ENCODE measurements around the gene ZNF768.

Gene ZNF768

DNA sequence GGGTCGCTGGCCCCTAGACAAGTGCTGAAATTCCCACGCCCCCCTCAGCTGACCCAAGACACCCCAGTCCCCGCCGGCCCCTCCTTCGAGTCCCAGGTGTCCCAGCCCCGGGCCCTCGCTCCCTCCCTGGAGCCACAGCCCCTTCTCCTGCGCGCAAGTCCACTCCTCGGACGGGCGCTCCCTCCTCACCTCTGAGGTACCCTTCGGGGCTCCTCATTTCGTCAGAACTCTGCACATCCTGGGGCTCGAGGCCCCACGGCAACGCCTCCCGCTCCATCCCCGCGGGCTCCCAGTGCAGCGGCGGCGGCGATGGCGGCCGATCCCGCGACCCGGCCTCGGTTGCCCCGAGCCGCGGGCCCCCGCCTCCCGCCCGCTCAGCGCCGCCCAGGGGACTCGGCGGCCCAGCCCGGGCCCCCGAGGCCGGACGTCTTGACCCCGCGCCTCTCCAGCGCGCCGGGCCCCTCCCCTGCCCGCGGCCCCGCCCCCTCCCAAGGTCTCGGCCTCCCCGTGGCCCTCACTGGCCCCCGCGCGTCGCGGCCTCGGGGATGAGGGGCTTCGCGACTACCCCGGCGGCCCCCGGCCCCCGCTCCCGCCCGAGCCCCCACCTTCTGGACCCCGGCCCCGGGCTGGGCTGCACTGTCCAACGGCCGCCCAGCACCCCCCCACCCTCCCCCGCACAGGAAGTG is at the start of gene ZNF768:
TSS of gene ZNF768 (minus strand) at position 430 of the 686 bp plus-strand sequence. CDS start at position 277, 153 bp downstream.
- DNase-seq: peak; percentile 72

DNA sequence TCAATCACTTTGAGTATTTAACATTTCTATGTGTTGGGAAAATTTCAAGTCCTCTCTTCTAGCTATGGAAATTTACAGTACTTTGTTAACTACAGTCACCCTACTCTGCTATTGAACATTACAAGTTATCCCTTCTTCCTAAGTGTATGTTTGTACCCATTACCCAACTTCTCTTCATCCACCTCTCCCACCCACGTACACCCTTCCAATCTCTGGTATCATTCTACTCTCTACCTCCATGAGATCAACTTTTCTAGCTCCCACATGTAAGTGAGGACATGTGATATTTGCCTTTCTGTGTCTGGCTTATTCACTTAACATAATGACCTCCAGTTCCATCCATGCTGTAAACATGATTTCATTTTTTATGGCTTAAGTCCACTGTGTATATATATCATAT is 48.3 kb upstream of the ZNF768 start:
- no peak for DNase-seq

DNA sequence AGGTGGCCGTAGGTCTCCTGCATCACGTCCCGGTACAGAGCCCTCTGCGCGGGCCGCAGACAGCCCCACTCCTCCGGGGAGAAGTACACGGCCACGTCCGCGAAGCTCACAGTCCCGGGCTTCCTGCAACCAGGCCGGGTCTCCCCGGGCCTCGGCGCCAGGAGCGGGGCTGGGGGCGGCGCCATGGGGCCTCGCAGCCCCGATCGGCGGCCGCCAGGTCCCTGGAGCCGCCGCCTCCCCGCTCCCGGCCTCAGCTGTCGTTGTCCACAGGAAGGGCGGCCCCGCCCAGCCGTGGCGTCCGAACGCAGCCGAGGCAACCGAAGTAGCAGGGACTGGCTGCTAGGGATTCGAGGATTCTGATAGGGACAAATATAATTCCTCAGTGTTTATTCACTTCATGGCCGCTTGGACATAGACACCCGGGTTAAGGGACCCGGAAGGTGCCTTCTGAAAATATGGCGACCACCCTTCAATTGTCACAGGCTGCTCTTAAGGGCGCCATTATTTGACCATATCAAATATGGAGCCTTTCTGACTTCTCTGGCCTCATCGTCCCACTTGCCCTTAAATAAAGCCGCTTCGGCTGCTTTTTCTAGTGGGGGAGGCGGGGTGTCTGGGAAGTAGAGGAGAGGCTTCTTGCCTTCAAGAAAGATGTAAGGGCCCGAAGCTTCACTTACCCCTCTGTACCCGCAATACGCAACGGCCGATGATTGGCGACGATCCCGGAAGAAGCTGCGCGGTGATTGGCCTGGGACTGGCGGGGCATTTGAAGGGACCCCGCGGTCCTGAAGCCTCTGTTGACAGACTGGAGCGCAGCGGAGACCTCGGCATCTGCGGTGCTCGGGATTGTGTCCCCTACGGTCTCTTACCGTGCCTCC is 45.3 kb upstream of the ZNF768 start, which contains the start of gene ZNF688:
TSS of gene ZNF688 (minus strand) at position 270 of the 878 bp plus-strand sequence. CDS start at position 185, 85 bp downstream.
- DNase-seq: peak; percentile 99

DNA sequence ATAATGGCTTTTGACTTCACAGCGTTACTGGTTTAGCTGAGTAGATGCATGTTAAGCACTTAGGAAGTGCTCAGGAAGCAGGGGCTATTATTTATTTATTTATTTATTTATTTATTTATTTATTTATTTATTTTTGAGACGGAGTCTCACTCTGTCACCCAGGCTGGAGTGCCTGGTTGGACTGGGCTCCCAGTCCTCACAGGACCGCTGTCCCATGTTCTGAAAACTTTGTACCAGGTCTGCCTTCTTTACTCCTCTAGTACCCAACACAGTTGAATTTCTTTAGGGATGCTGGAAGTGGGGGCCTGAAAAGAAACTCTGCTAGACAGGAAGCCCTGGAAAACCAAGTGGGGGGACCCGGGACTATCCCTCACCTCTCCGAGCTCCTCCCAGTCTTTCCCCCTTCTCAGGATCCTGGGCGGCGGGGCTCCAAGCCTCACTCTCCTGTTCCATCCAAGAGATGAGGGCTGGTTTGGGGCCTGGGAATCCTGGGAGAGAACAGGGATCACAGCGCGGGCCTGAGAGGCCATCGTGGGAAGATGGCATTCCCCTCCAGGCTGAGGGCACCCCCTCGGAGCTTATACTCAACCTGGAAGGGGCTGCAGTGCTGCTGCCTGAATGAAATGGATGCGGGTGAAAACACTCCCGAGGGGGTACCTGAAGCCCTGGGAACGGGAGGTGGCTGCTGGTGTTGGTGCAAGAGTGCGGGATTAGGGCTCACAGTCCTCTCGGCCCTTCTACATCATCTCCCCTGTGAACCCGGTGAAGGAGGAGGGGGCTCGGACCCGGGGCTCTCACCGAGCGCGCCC is 44.5 kb upstream of the ZNF768 start:
- no peak for DNase-seq

DNA sequence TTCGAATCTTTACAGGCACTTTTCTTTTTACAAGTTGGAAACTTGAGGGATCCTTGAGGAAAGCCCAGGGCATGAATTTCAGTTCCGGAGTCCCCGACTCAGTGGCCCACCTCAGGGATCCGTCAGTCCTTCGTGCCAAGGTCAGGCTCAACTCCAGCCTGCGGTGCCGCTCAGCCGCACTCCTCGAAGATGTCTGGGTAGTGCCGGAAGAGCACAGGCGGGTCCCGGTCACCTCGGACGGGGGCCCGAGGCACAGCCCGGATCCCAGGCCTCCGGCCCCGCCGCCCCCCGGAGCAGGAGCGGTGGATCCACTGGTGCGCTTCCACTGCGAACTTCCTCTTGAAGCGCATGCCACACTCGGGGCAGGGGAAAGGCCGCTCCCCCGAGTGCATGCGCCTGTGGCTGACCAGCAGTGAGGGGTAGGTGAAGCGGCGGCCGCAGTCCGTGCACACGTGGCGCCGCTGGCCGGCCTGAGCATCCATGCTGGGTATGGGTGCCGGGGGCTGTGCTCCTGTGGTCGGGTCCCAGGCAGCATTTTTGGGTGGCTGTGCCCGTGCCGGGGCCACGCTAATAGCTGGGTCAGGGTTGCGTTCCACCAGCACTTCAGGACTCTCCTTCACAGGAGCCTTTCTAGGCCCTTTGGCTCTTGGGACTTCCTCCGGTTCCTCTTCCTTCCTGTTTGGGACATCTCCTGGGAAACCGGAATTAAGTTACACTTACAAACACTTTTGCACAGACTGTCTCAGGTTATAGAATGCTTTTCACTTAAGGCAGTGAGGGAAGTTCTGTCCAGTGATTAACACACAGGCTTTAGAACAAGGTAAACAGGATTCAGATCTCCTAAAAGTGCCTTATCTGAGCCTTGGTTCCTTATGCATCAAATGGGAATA is 43.6 kb upstream of the ZNF768 start:
- no peak for DNase-seq

DNA sequence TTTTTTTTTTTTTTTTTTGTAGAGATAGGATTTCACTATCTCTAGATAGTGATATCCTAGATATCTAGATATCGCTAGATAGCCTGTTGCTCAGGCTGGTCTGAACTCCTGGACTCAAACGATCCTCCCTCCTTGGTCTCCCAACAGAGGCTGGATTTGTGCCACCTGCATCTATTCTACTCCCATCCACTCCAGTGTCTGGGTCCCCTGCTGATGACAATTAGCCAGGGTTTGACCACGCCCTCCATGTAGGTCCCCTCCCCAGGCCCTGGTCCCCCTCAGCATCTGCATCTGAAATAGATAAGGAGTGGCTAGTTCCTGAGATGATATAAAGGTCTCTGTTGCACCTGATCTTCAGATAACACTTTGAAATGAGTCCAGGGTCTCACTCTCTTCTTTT is 42.9 kb upstream of the ZNF768 start:
- no peak for DNase-seq

DNA sequence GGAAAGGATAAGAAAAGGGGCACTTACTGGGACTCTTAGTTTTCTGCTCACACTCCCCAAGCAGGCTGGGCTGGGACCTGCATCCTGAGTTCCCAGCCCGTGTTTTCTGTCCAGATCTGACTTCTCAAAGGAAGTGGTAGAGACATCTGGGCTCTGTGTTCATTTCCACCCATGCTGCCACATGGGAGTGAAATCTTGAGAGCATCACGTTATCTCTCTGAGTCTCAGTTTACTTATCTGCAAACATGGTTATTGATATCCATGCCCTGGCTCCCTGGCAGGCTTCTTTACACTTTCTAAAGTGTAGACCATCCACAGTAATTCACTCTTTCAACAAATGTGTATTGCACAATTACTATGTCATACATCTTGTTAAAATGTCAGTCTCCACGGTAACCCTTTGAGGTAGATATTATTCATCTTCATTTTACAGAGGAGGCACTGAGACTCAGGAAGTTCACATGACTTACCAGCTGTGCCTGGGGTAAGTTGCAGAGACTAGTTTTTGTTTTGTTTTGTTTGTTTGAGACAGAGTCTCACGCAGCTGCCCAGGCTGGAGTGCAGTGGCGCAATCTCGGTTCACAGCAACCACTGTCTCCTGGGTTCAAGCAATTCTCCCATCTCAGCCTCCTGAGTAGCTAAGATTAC is 41.7 kb upstream of the ZNF768 start:
- DNase-seq: peak; percentile 86

DNA sequence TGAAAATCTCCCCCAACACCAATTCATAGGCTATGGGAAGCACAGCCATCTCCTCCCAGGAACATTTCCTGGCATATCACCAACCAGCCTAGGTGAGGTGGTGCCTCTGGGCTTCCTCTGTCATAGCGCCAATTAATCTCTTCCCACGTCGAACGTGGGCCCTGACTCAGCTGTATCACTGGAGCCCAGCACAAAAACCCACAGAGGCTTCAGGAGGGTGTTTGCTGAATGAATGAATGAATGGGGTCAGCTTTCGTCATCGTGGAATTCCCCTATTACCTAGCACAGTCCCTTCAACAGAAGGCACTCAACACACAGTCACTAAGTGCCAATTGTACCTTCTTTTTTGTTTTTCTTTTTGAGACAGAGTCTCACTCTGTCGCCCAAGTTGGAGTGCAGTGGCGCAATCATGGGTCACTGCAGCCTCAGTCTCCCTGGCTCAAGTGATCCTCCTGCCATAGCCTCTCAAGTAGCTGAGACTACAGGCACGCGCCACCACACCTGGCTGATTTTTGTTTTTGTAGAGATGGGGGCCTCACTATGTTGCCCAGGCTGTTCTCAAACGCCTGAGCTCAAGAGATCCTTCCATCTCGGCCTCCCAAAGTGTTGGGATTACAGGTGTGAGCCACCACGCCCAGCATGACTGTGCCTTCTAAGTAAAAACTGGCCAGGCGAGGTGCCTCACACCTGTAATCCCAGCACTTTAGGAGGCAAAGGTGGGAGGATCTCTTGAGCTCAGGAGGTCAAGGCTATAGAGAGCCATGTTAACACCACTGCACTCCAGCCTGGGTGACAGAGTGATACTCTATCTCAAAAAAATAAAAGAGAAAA is 41.0 kb upstream of the ZNF768 start:
- no peak for DNase-seq

DNA sequence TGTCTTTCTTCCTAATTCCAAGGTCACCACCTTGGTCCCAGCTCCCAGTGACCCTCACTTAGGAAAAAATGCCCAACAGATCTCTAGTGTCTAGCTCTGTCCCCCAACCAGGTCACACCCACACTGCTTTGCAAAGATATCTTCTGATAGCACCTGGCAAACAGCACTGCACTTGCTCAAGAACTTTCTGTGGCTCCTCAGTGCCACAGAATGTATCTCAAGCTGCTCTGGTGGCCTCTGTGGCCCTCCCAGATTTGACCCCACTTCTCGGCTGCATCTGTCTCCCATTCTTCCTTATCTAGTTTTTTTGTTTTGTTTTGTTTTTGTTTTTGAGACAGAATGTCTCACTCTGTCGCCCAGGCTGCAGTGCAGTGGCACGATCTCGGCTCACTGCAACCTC is 40.2 kb upstream of the ZNF768 start:
- DNase-seq: no peak

DNA sequence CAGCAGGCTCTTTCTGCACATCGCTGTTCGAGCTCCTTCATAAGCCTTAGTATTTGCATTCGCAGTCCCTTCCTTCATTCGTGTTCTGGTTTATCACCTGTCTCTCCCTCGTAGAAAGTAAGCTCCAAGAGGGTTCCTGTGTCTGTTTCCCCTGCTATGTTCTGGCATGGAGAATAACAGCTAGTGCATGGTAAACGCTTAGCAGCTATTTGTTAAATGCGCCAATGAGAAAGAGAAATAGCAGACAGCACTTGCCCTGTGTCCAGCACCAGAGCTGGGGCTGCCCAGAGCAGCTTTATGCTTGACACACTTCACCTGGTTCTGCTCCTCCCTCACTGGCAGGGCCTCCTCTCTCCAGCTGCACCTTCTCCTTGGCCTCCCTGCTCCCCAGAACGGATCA is 39.6 kb upstream of the ZNF768 start:
- DNase-seq: no peak

DNA sequence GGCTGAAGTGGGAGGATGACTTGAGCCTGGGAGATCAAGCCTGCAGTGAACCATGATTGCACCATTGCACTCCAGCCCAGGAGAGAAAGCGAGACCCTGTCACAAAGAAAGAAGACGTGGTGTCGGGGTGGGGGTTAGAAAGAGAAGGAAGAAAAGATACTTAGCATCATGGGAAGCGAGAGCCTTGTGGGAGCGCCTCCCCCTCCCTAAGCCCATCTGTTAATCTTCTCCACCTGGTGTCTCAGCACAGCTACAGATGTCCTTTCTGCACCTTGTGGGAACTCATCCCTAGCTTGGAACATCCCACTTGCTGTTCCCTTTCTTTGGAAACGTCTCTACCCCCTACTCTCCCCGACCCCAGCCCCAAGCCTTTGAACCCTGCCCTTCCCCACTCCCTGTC is 39.2 kb upstream of the ZNF768 start:
- DNase-seq: no peak

DNA sequence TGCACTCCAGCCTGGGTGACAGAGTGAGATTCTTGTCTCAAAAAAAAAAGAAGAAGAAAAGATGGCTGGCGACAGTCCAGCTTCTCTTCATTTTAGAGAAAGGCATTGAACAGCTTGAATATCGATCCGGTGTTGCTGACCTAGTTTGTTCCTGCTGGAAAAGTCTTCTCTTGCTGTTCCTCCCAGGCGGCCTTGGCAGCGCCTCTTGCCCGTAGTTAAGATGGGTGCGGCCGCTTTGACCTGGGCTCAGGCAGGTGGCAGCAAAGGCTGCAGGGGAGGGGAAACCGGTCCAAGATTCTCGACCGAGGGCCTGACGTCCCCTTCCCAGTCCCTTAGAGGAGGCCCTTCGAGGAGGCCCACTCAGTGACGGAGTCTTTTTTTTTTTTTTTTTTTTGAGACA is 35.7 kb upstream of the ZNF768 start:
- DNase-seq: no peak

DNA sequence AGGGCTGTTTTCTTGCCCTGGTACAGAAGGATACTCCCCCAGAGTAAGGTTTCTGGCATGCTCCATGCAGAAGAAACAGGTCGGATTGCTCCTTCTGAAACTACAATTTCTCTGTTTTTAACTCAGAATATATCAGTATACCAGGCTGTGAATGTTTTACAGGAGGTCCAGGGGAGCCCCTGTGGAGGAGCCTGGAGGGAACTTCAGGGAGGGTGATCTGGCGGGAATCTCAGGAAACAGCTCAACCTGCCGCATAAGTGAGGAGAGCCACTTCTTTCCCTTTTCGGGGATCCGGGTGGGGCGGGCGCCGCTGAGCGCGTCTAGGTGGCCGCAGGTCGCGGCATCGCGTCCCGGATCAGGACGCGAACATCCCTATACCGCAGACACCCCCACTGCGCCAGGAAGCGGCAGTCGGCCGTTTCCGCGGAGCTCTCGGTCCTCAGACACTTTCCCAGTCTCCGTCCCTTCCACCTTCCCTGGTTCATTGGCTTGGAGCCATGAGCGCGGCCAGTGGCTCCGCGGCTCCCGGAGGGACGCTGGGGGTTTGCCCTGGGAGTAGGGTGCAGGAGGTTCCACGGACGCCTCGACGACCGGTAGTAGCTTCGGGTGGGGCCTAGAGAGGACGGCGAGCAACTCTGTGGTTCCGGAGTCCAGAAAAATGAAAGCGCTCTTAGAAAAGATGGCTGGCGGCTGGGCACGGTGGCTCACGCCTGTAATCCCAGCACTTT is 34.9 kb upstream of the ZNF768 start:
- peak; percentile 87 for DNase-seq

DNA sequence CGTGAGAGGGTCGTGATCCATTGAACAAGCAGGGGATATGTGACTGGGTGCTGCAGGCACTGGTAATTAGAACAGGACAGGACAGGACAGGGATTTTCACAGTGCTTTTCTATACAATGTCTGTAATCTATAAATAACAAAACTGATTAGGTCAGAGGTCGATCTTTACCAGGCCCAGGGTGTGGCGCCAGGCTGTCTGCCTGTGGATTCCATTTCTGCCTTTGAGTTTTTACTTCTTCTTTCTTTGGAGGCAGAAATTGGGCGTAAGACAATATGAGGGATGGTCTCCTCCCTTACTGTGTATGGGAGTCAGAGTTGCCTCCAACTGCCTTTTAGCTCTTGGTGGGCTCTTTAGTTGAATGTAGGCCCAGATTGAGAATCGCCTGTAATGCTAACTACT is 33.3 kb upstream of the ZNF768 start:
- peak; percentile 73 for DNase-seq

DNA sequence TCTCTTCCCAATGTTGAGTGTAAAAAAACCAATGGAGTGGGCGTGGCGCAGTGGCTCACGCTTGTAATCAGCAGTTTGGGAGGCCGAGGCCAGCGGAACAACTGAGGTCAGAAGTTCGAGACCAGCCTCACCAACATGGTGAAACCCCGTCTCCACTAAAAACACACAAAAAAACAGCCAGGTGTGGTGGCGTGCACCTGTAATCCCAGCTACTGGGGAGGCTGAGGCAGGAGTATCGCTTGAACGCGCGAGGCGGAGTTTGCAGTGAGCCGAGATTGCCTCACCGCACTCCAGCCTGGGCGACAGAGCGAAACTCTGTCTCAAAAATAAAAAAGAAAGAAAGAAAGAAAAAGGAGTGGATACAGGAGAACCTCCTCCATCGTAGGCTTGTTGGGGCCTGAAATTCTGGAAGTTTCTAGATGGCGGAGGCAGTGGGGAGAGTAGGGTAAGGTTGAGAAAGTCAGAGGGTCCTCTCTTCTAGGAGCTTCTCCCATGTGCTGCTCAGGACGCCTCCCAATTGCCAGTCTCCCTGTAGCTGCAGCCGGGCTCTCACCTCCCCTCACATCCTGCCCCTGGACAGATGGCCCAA is 32.5 kb upstream of the ZNF768 start:
- peak; percentile 56 for DNase-seq

DNA sequence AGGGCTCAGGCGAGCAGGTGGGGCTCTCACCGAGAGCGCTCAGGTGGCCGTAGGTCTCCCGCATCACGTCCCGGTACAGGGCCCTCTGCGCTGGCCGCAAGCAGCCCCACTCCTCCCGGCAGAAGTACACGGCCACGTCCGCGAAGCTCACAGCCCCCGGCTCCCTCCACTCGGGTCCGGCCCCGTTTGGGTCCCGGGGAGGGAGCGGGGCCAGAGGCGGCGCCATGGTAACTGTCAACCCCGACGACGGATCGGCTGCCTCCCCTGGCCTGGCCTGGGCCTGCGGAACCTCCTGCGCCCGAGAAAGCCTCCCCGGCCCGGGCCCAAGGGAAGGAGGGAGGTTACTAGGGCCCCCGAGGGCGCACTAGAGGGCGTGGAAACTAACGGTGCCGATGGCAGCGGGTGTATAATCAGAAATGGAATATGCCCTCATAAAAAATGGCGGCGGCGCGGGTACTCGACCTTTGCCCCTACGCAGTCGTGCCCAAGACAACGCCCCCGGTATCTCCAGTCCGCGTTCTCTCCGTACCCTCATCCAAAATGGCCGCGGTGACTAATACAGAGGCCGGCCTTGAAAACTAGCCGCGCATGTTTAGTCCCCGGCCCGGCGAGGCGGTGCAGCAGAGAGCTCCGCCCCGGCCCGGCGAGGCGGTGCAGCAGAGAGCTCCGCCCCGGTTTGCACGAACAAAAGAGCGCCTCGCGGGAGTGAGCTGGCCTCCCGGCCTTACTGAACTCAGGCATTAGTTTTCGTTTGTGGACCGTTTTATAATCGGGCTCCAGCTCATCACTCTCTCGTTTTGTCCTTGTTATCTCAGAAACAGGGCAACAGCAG is 31.8 kb upstream of the ZNF768 start, which contains the start of gene ZNF764:
TSS of gene ZNF764 (minus strand) at position 418 of the 832 bp plus-strand sequence. CDS start at position 226, 192 bp downstream.
- peak; percentile 99 for DNase-seq

DNA sequence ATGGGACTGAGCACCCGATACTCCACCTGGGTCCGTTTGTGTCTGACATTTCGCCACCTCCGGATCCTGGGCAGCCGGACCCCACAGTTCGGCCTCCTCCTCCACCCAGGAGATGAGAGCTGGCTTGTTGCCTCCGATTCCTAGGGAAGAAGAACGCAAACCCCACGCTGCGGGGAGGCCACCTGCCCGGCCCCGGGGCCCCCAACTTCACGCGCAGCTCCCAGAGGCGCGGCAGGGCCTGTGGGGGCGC is 31.3 kb upstream of the ZNF768 start:
- peak; percentile 64 for DNase-seq

DNA sequence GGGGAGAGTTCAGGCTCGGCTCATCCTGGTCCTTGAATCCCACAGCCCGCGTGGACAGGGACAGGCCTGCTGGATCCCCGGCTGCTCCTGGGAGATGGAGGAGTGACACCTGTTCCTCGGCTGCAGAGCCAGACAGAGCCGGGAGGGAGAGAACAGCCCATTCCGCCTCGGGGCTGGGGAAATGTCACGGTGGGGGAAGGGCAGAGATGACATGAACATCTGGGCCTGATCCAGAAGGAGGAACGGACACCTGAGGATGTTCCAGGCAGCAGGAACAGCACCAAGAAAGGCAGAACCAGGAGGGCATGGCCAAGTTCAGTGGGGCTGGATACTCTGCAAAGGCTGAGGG is 29.7 kb upstream of the ZNF768 start:
- no peak for DNase-seq

Measured in OCI-M1 (cell line).